ENCODE results near the gene RNF224.

Gene RNF224

DNA sequence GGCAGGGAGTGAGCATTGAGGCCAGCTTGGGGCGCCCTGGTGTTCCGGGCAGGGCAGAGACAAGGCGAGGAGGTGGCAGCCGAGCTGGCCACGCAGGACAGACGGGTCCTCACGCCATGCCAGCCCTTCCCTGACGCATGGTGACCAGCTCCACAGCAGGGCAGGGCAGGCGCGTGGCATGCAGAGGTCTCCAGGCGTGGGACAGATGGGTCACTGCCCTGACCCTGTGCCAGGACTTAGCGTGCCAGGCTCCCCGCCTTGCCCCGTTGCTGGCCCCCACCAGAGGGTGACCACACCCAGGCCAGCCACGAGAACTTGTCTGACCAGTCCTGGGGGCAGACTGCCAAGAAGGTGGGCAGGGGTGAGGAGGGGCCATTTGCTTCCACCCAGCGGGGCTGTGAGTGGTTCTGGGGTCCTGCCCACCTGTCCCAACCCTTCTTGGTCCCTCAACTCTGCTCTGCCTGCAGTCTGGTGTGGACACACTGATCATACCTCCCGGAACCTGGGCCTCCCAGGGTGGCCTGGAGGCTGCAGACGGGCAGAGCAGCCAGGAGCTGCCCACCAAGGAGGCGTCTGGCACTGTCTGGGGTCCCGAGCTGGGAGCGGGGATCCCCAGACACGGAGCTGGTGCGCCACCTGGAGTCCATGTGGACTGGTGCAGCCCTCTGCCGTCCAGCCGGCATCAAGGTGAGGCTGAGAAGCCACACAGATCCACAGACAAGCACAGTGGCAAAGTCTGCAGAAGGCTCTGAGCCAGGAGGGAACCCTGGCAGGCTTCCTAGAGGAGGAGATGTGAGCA lies at the start of gene RNF224:
Gene RNF224 (plus strand): TSS at position 449 of the 799 bp plus-strand sequence. CDS start 834 bp downstream, outside the sequence.
- peak; percentile 68 for DNase-seq (ENCODE audit: low read depth)

DNA sequence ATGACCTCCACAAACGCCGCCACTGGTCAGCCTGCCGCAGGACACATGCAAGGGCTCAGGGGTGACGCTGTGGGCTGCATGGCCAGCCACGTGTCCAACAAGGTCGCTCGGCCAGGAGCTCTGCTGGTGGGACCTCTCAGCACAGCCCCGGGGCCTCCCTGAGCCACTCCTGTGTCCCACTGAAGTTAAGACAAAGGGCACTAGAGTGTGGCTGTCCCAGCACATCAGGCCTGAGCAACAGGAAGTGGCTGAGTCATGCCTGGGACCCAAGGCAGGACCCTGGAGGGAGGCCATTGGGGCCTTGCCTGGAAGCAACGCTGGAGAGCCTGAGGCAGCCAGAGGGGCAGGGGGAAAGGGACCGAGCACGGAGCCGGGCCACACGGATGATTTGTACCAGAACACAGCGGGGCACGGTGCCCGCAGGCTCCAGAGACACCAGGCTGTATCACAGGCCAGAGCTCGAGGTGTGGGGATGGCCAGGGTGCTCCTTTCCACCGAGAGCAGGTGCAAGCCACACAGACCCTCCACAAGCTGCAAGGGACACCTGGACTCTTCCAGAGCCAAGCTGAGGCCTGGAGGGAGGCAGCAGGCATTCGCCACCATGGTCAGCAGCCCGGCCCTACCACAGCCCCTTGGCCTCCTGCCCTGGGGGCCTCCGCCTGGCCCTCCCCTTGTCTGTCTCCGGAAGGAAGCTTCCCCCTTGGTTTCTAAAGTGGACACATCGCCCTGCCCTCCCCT lies 48.9 kb upstream of the RNF224 start:
- DNase-seq (ENCODE audit: low read depth): no peak

- no peak for DNase-seq (ENCODE audit: low read depth)
Observed at GRCh38 chr9:137178939-137179630, 48.2 kb upstream of the RNF224 start.

DNA sequence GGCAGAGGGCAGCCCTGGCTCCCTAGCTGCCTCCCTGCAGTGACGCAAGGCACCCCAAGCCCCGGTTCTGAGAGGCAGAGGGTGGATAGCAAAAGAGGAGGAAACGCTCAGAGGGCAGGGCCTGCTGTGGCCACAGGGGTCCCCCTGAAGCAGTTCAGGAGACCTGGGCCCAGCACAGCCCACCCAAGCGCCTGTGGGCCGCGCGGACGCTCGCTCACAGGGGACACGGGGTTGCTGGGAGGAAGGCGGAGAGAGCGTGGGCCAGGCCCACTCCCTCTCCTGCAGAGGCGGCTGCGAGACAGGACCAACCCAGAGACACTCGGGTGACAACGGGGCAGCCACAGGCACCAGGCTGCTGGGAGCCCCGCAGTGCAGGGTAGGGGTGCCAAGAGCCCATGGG lies 47.5 kb upstream of the RNF224 start:
- DNase-seq (ENCODE audit: low read depth): no peak

- no peak for DNase-seq (ENCODE audit: low read depth)
Observed at GRCh38 chr9:137180491-137180890, 46.8 kb upstream of the RNF224 start.

DNA sequence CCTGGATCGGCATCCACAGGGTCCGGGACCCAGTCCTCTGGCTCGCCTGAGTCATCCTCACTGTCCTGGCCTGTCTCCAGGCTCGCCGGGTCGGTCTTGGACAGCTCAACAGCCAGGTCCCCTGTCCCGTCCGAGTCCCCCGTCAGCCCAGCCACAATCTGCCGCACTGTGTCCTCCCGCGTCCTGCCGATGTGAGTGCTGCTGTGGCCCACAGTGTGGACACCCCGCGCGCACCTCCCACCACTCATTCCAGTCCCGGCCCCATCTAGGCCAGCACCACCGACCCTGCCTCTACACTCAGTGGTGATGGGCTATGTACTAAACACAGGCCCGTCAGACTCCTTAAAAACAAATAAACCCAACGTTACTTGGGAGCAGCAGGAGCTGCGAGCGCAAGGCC lies 45.6 kb upstream of the RNF224 start:
- no peak for DNase-seq (ENCODE audit: low read depth)

- no peak for DNase-seq (ENCODE audit: low read depth)
Observed at GRCh38 chr9:137182836-137183235, 44.5 kb upstream of the RNF224 start.

GRCh38 chr9:137183980-137184595 lies 43.2 kb upstream of the RNF224 start:
- DNase-seq (ENCODE audit: low read depth): no peak

DNA sequence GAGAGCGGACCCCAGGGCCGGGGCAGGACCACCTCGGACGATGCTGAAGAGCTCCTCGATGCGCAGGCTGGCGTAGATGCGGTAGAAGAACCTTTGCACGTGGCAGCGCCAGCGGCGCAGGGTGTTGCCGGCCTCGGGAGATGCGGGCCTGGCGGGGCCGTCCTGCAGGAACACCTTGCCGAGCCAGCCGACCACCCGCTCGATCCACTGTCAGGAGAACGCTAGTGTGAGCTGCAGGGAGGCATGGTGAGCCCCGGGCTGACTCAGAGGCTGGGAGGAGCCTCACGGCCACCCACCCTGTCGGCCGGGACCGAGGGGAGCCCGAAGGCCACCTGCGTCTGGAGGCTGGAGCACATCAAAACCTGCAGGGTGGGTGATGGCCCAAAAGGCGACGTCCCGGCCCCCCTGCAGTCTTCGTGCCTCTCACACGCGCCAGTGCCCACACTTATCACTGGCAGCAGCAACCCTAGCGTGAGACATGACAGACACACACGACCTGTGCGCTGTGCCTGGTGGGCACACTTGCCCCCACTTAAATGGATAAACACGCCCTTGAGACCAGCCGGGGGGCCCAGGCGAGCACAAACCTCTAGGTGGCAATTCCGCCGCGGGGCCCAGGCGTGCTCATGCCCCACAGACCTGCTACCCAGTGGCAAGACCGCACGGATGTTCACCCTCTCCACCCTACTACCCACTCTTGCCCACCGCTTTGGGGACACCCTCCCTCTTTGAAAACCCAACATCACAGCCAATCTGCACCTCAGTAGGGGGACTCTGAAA lies 42.2 kb upstream of the RNF224 start:
- DNase-seq (ENCODE audit: low read depth): no peak

- DNase-seq (ENCODE audit: low read depth): no peak
Observed at GRCh38 chr9:137185921-137186320, 41.4 kb upstream of the RNF224 start.

DNA sequence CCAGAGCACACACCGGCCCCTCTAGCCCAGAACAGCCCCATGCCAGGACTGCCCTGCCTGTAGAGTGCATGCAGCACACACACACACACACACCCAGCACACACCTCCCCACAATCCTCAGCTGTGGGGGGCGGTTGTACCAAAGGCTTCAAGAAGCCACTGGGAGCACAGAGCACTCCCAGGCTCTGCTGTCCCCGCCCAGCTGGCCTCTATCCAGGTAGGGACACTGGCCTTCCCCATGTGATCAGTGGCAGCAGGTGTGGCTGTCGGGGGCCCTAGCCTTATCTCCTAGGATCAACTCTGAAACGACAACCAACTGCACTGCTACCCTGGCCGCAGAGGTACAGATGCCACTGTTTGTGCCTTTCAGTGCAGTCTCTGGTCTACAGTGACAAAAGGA lies 40.9 kb upstream of the RNF224 start:
- no peak for DNase-seq (ENCODE audit: low read depth)

GRCh38 chr9:137187386-137187785 lies 39.9 kb upstream of the RNF224 start:
- DNase-seq (ENCODE audit: low read depth): no peak

DNA sequence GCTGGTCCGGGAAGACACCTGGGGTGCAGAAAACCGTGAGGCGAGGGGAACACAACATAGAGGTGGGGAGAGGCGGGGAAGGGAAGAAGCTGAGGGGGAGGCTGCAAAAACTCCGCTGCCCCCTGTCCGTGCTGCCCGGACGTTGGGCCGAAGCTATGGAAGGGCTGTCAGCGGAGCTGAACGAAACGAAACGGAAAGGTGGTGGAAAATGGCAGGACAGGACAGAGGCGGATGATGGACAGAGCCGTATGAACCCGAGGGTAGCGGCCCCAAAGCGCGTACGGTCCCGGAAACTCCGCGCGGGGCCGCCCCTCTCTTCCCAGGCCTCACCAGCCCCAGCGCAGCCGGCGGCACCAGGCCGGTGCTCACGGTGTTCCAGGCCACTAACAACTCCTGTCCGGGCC lies 39.2 kb upstream of the RNF224 start:
- DNase-seq (ENCODE audit: low read depth): no peak

DNA sequence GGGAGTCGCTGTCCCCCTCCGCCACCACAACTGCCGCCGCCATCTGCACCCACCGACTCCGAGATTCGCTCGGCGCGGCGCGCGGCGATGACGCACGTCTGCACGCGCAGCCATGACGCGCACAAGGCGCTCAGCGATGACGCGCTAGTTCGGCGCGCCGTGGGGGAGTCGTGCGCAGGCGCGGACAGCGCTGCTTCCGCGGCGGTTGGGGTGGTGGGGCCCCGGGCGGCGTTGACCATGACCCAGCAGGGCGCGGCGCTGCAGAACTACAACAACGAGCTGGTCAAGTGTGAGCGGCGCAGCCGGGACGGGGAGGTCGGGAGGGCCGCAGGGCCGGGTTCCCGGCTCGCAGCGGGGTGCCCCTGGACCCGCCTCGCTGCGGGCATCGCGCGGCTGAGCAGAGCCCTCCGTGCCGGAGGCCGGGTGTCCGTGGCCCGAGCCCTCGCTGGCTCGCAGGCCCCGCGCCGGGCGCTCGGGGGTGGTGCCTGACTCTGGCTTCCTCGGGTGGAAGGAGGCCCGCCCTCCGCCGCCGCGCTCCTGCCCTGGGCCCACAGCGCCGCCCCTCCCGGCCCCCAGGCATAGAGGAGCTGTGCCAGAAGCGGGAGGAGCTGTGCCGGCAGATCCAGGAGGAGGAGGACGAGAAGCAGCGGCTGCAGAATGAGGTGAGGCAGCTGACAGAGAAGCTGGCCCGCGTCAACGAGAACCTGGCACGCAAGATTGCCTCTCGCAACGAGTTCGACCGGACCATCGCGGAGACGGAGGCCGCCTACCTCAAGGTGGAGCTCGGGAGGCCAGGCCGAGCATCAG lies 38.6 kb upstream of the RNF224 start, which contains the start of the genes ANAPC2 and SSNA1:
Gene ANAPC2 (minus strand): TSS at position 71 of the 807 bp plus-strand sequence. CDS start 28 bp downstream, at position 43.
Gene SSNA1 (plus strand): TSS at position 187 of the 807 bp plus-strand sequence. CDS start 51 bp downstream, at position 238.
- peak; percentile 88 for DNase-seq (ENCODE audit: low read depth)

DNA sequence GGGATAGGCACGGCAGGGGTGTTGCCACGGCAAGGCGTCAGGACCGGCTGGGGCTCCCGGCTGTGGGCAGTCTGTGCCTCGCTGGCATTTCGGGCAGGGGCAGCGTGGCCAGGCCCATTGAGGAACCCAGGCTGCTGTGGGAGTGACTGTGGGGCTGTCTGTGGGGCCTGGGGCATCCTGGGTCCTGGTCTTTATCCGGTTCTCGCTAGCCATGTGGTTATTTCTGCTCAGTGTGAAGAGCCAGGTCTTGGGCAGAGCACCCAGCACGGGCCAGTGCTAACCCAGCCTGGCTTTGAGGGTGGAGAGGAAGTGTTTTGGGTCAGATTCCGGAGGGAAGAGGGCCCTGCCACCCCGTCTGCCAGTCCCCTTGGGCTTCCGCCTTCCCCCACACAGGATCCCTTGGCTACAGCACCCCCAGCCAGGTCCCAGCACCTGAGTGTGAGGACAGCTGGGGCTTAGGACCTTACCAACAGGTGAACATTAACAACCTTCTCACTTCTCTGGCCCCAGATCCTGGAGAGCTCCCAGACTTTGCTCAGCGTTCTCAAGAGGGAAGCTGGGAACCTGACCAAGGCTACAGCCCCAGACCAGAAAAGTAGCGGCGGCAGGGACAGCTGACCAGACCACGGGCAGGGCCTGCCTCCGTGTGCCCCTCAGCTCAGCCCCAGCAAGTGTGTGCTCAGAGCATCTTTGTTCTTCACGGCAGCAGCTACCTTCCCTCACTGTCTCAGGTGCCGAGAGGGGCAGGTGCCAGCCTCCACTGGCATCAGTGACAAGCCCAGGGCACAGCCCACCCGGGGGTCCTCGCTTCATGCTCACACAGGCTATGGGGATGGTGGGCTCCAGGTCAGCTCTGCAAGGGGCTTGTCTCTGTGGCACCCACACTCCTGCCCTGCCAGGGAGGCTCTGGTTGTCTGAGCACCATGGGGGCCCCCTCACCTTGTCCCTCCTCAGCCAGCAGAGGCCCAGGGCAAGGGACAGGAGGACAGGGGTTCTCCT lies 37.7 kb upstream of the RNF224 start:
- DNase-seq (ENCODE audit: low read depth): no peak

GRCh38 chr9:137190315-137190856 lies 36.9 kb upstream of the RNF224 start:
- DNase-seq (ENCODE audit: low read depth): no peak

- DNase-seq (ENCODE audit: low read depth): no peak
Observed at GRCh38 chr9:137191245-137191644, 36.1 kb upstream of the RNF224 start.

DNA sequence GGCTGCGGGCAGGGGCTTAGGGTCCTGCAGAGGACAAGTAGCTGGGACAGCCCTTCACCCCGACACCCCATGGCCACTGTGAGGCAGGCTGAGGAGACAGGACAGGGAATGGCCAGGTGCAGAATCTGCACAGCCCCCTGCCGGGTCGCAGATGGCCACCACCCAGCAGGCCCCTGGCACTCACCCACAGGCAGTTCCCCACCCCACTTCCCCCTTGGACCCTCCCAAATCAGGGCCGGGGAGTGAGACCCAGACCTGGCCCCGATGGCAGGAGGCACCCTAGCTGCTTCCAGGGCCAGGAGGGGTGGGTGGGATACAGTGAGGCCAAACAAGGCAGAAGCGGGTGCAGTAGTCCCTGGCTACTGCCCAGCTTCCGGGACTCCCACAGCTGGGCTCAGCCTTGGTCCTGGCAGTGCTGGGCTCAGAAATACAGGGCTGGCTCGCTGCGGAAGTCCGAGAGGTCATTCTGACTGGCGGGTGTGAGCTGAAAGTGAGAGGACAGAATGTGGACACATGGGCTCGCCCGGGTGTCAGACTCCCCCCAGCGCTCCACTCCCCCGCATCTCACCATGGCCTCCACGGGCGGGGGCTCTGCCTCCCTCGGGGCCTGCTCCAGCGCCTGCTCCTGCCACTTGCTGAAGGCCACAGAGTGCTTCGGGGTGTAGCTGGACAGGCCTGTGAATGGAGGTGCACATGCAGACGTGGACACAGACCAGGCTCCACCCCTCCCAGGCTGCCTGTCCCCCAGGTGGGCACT lies 35.4 kb upstream of the RNF224 start:
- no peak for DNase-seq (ENCODE audit: low read depth)

Measured in amniotic epithelial cell (primary cell).